Caco-2 (cell line): Measurements from ENCODE around the gene IFTAP. TPM values are rescaled to one million over a fixed set of nuclear protein-coding genes. Genes with fewer than 3 reads are reported as not detected.

Source experiments
- BruUV-seq: library from RNA; stranded (reverse); fragments of 400-500 nt; replicated peaks from 2 replicates; lab custom pipeline; 2021; lab: Mats Ljungman, UMichigan
- CTCF ChIA-PET: fragments of 300-600 bp; sonication (Branson Sonifier 250); formaldehyde crosslinking; loops from one replicate; lab custom pipeline; 2022; ENCODE audit warnings: antibody characterized with exemption; lab: Charles Lee
- POLR2A ChIA-PET: fragments of 300-600 bp; sonication (Branson Sonifier 250); formaldehyde crosslinking; loops from one replicate; lab custom pipeline; 2022; ENCODE audit warnings: antibody characterized with exemption; lab: Charles Lee
- DNase-seq, 2 experiments: peaks; one replicate each; pipeline versions ENCODE4 v3.0.0 to v3.0.0-alpha.2; 2020 to 2022
- H3K27me3 ChIP-seq: replicated peaks from 2 replicates; pipeline ENCODE4 v1.6.0; 2011; ENCODE audit warnings: low read length; ENCODE audit not compliant: control insufficient read depth, insufficient read depth
- H3K36me3 ChIP-seq: 2 replicates; pipeline ENCODE4 v1.5.1; 2011; ENCODE audit warnings: low read length; ENCODE audit not compliant: control insufficient read depth, insufficient read depth
- H3K4me1 ChIP-seq: fragments of 250-450 bp; sonication (Bioruptor Pico); 2 replicates; pipeline ENCODE4 v1.5.1; 2020; ENCODE audit warnings: mild to moderate bottlenecking
- H3K4me3 ChIP-seq: 2 replicates; pipeline ENCODE4 v1.5.1; 2011; ENCODE audit warnings: low read depth, mild to moderate bottlenecking, control low read depth, low read length
- H3K9me3 ChIP-seq: fragments of 250-450 bp; sonication (Bioruptor Pico); 2 replicates; pipeline ENCODE4 v1.5.1; 2020; ENCODE audit warnings: mild to moderate bottlenecking, moderate library complexity
- H3K27ac Mint-ChIP-seq: one replicate; pipeline ENCODE4 v1.8.0; 2022; ENCODE audit warnings: mixed read lengths; ENCODE audit not compliant: unreplicated experiment
- H3K27me3 Mint-ChIP-seq: one replicate; pipeline ENCODE4 v1.8.0; 2022; ENCODE audit warnings: mixed read lengths; ENCODE audit not compliant: insufficient read depth, unreplicated experiment
- H3K36me3 Mint-ChIP-seq: one replicate; pipeline ENCODE4 v1.8.0; 2022; ENCODE audit warnings: mild to moderate bottlenecking, mixed read lengths; ENCODE audit not compliant: insufficient read depth, unreplicated experiment
- H3K4me1 Mint-ChIP-seq: one replicate; pipeline ENCODE4 v1.8.0; 2022; ENCODE audit warnings: low read depth, mixed read lengths; ENCODE audit not compliant: unreplicated experiment
- H3K4me3 Mint-ChIP-seq: one replicate; pipeline ENCODE4 v1.8.0; 2022; ENCODE audit warnings: mild to moderate bottlenecking, moderate library complexity, mixed read lengths; ENCODE audit not compliant: unreplicated experiment
- H3K9me3 Mint-ChIP-seq: one replicate; pipeline ENCODE4 v1.8.0; 2022; ENCODE audit warnings: mixed read lengths; ENCODE audit not compliant: unreplicated experiment
- intact Hi-C: fragments of 100-400 bp; cut with micrococcal nuclease; formaldehyde crosslinking; loops from one replicate; pipeline ENCODE4 v1.10.0; 2022; ENCODE audit not compliant: unreplicated experiment
- total RNA-seq: library from RNA; stranded (reverse); gene quantifications from 2 replicates; pipeline ENCODE4 v1.2.3, GENCODE V29; 2022
- TF ChIP-seq, protein P1 (sequence below), 2 experiments: fragments of 200-600 bp in 1 of 2; IDR thresholded peaks; 1 replicate in 1 of 2; 2 replicates in 1 of 2; pipeline versions ENCODE4 v1.5.1 to v1.8.0; 2011 to 2022; ENCODE audit warnings: antibody characterized with exemption in 1 of 2, control low read depth in 1 of 2, inconsistent platforms in 1 of 2, low read depth in 1 of 2, low read length in 1 of 2, mild to moderate bottlenecking in 1 of 2, moderate library complexity in 1 of 2; ENCODE audit not compliant: insufficient read depth in 1 of 2, severe bottlenecking in 1 of 2, unreplicated experiment in 1 of 2

Gene IFTAP
- total RNA-seq, 1 experiment from 2014 or later, result 10.4 TPM

DNA sequence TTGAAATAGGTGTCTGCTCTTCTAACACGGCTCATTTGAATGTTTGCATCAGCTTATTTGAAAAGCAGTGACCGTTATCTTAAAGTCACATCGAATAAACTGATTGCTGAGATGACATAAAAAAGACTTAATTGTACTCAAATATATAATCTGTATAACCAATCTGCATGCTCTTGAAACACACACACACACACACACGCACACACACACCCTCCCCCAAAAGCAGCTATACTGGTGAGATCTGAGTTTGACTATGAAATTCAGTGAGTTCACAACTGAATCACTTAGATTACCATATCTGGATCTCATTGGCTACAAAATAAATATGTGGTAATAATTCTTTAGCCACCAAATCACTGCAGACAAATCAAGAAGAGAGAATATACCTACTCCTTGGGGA lies 3.8 kb upstream of the IFTAP start:
- H3K4me3 Mint-ChIP-seq, result no peak overlapping the region
- ChIA-PET POLR2A (no interaction called here), CTCF (no interaction called here)
- H3K36me3 Mint-ChIP-seq, result no peaks in the 10 kb centered on the region
- Histone ChIP-seq H3K4me1 (peaks cover 5% of the 10 kb centered on the region; the same call in 1 of the 2 replicates), H3K9me3 (no peaks in the 10 kb centered on the region), H3K4me3 (no peak overlapping the region), H3K36me3 (no peaks in the 10 kb centered on the region), H3K27me3 (no peaks in the 10 kb centered on the region)
- H3K27ac Mint-ChIP-seq, result no peak overlapping the region
- intact Hi-C loops, result no loop called here
- H3K4me1 Mint-ChIP-seq, result no peaks in the 10 kb centered on the region
- TF ChIP-seq, protein P1, sequence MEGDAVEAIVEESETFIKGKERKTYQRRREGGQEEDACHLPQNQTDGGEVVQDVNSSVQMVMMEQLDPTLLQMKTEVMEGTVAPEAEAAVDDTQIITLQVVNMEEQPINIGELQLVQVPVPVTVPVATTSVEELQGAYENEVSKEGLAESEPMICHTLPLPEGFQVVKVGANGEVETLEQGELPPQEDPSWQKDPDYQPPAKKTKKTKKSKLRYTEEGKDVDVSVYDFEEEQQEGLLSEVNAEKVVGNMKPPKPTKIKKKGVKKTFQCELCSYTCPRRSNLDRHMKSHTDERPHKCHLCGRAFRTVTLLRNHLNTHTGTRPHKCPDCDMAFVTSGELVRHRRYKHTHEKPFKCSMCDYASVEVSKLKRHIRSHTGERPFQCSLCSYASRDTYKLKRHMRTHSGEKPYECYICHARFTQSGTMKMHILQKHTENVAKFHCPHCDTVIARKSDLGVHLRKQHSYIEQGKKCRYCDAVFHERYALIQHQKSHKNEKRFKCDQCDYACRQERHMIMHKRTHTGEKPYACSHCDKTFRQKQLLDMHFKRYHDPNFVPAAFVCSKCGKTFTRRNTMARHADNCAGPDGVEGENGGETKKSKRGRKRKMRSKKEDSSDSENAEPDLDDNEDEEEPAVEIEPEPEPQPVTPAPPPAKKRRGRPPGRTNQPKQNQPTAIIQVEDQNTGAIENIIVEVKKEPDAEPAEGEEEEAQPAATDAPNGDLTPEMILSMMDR (IDR thresholded peaks at IDR 0.05; ENCODE audit: insufficient read depth in 1 of 2, low read depth in 1 of 2, low read length in 1 of 2, severe bottlenecking in 1 of 2, unreplicated experiment in 1 of 2), result no peak
- BruUV-seq, result no TSS peak
- no peaks in the 10 kb centered on the region for H3K9me3 Mint-ChIP-seq
- H3K27me3 Mint-ChIP-seq, result peaks cover 13% of the 10 kb centered on the region
- DNase-seq, result no peak

DNA sequence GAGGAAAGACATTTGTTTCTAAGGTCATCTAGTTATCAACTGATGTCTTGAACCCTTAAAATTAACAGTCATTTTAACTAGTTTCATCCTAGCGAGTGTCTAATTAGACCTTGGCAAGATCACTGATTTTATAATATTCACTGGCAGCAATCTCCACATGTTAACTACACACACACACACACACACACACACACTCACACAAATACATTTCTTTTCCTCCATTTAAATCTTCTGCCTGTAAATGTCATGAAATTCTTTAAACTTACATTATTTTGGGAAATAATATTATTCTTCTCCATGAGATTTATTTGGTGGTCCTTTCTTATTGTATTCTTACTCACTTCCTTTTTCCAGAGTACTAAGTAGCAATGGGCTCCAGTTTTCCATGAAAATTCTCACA lies 2.9 kb upstream of the IFTAP start:
- CTCF ChIA-PET, result no interaction called here
- intact Hi-C loops, result no loop called here
- Mint-ChIP-seq H3K27me3 (peaks cover 11% of the 10 kb centered on the region), H3K27ac (no peak overlapping the region), H3K9me3 (no peaks in the 10 kb centered on the region), H3K4me1 (no peaks in the 10 kb centered on the region), H3K36me3 (no peaks in the 10 kb centered on the region), H3K4me3 (no peak overlapping the region)
- no peaks in the 10 kb centered on the region for H3K36me3 ChIP-seq
- POLR2A ChIA-PET, result no interaction called here
- TF ChIP-seq, protein P1 (IDR thresholded peaks at IDR 0.05; ENCODE audit: insufficient read depth in 1 of 2, low read depth in 1 of 2, low read length in 1 of 2, severe bottlenecking in 1 of 2, unreplicated experiment in 1 of 2), result no peak
- peaks cover 5% of the 10 kb centered on the region; the same call in 1 of the 2 replicates for H3K4me1 ChIP-seq
- DNase-seq, result no peak
- no peaks in the 10 kb centered on the region for H3K27me3 ChIP-seq
- no peak overlapping the region for H3K4me3 ChIP-seq
- no TSS peak for BruUV-seq
- no peaks in the 10 kb centered on the region for H3K9me3 ChIP-seq

DNA sequence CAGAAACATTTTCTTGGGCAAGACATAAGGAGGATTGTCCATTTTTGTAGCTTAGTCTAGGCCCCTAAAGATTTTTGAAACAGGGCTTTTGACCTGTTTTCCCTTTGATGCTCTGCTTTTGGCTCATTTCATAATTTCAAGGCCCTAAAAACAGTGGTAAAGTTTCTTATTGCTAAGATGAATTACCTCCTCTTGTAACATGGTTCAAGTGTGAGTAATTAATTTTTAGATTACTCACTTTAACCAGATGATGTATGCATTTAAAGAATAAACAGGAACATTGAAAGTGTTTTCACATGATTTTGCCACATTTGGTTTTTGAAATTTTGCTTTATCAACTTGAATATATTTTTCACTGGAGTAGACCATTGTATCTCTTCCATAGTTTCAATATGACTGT lies 2.6 kb downstream of the IFTAP start:
- H3K4me3 Mint-ChIP-seq, result no peak overlapping the region
- H3K36me3 Mint-ChIP-seq, result no peaks in the 10 kb centered on the region
- TF ChIP-seq, protein P1 (IDR thresholded peaks at IDR 0.05; ENCODE audit: insufficient read depth in 1 of 2, low read depth in 1 of 2, low read length in 1 of 2, severe bottlenecking in 1 of 2, unreplicated experiment in 1 of 2), result no peak

More for the DNA sequence above, 2.6 kb downstream of the IFTAP start:
- Histone ChIP-seq H3K4me3 (no peak overlapping the region), H3K9me3 (no peaks in the 10 kb centered on the region; the same call in 1 of the 2 replicates), H3K4me1 (peaks cover 5% of the 10 kb centered on the region; the same call in 1 of the 2 replicates), H3K27me3 (no peaks in the 10 kb centered on the region), H3K36me3 (no peaks in the 10 kb centered on the region)
- ChIA-PET POLR2A (no interaction called here), CTCF (no interaction called here)
- Mint-ChIP-seq H3K27me3 (no peaks in the 10 kb centered on the region), H3K9me3 (no peaks in the 10 kb centered on the region), H3K27ac (no peak overlapping the region), H3K4me1 (no peaks in the 10 kb centered on the region)
- no peak for DNase-seq
- BruUV-seq, result no TSS peak
- intact Hi-C loops, result no loop called here
